Forelimb muscle (tissue), 1 donor: Measurements from ENCODE around the gene CREB5. TPM values are rescaled to one million over a fixed set of nuclear protein-coding genes. Genes with fewer than 3 reads are reported as not detected.

Source experiments
- DNase-seq: peaks from one replicate; pipeline ENCODE4 v3.0.0-alpha.2; 2013; ENCODE audit warnings: low read depth
- polyA plus RNA-seq: library from polyadenylated mRNA; unstranded; fragments of 120-200 nt; gene quantifications from one replicate; pipeline ENCODE4 v1.2.1, GENCODE V29; 2013; ENCODE audit not compliant: insufficient read length

CREB5 gene
- polyA plus RNA-seq, 1 donor = 33.5 TPM

DNA sequence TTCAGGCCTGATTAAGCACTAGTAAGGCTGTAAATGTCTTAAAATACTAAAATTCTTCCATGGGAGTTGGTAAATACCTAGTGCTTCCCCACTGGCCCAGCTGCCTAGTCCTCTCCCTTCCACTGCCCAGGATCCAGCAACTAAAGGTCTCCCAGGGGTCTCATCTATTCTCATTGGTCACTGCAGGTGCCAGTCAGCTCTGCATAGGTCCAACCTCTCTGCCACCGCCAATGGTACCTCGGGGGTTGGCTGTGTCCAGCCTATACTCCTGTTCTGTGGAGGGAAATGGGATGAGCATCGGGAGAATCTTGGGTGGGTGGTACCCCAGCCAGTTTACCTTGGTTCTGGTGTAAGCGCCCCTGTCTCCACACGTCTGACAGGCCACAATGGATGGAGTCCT lies 6.1 kb upstream of the CREB5 start:
- no peak for DNase-seq

DNA sequence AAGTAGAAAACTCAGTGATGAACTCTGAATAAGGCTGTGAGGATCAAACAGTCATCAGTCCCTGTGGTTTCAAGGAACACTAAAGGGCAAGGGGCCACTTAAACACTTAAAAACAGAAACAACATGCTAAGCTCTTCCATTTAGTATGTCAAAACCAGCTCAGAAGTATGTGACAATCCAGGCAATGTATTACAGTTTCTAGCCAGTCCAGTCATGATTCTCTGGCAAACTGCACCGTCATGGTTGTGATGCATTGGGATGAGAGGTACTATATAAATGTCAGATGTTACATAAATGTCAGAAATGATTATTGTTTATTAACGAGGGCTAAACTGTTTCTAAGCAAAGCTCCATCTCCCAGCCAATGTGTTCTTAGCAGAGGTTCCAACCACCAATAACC lies 4.7 kb upstream of the CREB5 start:
- DNase-seq = no peak

GRCh38 chr7:28408105-28408959 lies 4.0 kb upstream of the CREB5 start:
- DNase-seq = no peak

- peak; percentile 94 for DNase-seq
Observed at GRCh38 chr7:28408960-28409715, 3.2 kb upstream of the CREB5 start.

GRCh38 chr7:28409716-28410627 lies 2.3 kb upstream of the CREB5 start:
- no peak for DNase-seq

DNA sequence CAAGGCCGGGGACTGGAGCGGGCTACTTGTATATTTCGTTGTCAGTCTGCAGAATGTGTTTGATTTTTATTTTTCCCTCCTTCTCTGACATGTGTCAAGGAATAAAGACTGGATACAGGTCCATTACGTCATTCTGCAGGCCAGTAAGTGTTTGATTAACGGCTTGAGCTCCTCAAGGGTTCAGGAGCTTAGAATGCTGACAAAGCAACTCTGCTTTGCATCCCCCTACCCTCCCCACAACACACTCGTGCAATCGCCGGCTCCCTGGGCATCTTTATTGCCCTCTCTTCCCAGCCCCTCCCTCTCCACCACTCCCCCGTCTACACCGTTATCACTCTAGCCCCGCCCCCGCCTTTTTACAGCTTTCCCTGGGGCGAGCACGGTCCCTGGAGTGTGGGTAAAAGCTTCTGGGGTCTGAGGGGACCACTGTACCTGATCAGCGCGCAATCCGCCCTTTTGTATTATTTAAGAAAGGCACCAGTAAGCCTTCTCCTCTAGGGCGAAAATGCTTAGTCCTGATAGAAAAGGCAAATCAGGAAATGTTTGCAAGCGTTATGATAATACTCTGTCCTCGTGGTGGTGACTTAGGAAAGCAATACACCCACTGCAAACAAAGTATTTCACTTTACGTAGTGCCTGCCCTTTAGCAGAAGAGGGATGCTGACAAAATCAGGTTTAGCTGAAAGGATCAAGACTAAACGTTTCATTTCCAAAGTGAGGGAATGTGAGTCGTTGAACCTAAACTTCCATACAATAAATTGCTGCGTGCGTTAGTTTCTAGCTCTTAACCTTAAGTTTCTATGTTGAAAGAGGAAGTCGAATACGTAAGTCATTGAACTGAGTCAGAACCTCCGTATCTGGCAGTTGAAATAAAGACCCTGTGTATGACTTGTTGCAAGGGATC lies 1.4 kb upstream of the CREB5 start:
- DNase-seq = no peak

GRCh38 chr7:28413011-28413410 lies 693 bp downstream of the CREB5 start:
- DNase-seq = no peak

DNA sequence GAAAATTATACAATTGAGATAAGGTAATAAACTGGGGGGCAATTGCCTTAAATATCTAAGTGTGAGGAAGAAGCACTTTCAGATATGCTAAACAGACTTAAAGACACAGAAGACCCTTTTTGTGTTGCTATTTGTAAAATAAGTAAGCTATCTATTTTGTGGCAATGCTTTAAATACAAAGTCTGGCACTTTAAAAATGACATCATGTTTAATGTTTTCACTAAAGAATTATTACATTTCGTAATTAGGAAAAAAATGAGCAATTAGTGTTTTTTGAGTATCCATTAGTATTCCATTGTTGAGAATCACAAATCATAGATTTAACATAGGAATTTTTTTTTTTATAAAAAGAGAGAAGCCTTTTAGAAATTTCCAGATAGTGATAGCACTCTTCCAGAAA lies 2.1 kb downstream of the CREB5 start:
- no peak for DNase-seq

- DNase-seq = no peak
Observed at GRCh38 chr7:28417321-28417940, 5.1 kb downstream of the CREB5 start.

DNA sequence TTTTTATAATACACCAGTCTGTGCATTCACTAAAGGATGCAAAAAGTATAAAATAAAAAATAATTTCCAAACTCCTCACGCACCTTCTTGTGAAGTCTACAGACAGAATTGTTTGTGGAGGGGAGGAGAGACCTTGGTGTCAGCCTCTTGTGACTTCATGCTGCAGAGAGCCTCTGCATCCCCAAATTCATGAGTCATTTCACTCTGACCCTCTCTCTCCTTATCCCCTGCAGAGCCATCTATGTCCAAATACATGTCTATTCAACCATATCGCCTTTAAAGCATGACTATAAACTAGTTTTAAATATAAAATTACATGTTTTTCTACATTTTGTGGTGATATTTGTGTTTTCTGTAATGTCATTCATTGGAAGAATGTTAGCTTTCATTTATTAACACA lies 6.0 kb downstream of the CREB5 start:
- DNase-seq = no peak

- DNase-seq = no peak
Observed at GRCh38 chr7:28418966-28419365, 6.6 kb downstream of the CREB5 start.

GRCh38 chr7:28419716-28420115 lies 7.4 kb downstream of the CREB5 start:
- no peak for DNase-seq

- DNase-seq = no peak
Observed at GRCh38 chr7:28423112-28423511, 10.8 kb downstream of the CREB5 start.

DNA sequence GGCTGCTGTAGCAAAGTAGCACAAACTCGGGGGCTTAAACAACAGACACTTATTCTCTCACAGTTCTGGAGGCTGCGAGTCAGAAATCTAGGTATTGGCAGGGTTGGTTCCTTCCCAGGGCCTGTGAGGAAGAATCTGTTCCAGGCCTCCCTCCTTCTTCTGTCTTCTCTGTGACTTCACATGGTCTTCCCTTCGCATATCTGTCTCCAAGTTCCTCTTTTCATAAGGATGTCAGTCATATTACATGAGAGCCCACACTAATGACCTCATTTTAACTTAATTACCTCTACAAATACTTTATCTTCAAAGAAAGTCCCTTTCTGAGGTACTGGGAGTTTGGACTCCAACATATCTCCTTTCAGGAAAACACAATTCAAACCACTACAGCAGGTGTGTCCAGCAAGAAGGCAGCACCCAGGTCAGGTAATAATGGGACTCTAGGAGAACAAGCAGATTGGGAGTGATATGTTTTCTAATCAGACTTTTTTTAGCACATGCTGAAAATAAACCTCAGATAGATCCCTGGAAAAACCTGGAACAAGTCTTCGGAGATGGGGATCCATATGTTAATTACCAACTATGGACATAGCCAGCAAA lies 11.7 kb downstream of the CREB5 start:
- no peak for DNase-seq

DNA sequence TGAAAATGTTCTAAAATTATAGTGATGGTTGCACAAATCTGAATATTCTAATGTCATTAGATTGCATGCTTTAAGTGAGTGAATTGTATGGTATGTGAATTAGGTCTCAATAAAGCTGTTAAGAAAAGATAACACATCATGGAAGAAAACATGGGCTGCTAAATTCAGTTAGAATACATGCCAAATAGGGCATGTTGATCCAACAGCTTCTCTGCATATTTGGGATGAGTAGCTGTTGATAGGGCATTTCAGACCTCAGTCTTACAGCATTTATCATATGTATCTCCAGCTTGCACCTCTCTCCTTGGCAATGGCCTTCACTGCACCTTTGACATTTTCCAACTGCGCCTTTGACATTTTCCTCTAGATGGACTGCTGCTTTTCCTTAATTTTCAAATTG lies 13.2 kb downstream of the CREB5 start:
- DNase-seq = no peak

- no peak for DNase-seq
Observed at GRCh38 chr7:28427236-28427635, 14.9 kb downstream of the CREB5 start.

- DNase-seq = no peak
Observed at GRCh38 chr7:28430616-28431015, 18.3 kb downstream of the CREB5 start.

DNA sequence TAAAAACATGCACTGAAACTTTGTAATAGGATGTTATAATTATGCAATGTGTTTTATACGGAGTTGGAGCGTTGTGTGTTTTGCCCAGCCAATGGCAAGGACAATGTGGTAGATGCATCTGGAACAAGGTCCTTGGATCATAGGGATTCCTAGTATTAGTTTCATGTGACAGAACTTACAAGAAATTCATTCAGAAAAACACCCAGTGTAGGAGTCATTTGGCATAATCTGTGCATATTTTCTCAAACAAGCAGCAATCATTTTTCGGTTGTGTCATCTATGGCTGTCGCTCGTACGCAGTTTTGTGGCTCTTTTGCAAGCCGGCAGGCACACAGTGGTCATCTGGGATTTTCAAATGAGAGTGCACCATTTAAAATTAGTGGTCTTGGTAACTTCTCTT lies 19.8 kb downstream of the CREB5 start:
- DNase-seq = no peak

GRCh38 chr7:28433039-28433438 lies 20.7 kb downstream of the CREB5 start:
- DNase-seq = no peak

- DNase-seq = no peak
Observed at GRCh38 chr7:28433699-28434219, 21.4 kb downstream of the CREB5 start.
